H1 (cell line): ENCODE results near the gene PRDM15. TPM values are rescaled to one million over a fixed set of nuclear protein-coding genes. Genes with fewer than 3 reads are reported as not detected.

Source experiments
- CTCF ChIA-PET: fragments of 300-600 bp; sonication (Branson Sonifier 250); formaldehyde crosslinking; loops from one replicate; lab custom pipeline; 2021; ENCODE audit not compliant: partially characterized antibody; lab: Charles Lee
- POLR2A ChIA-PET: fragments of 300-600 bp; sonication (Branson Sonifier 250); formaldehyde crosslinking; loops from one replicate; lab custom pipeline; 2021; ENCODE audit warnings: inconsistent platforms; ENCODE audit not compliant: partially characterized antibody; lab: Charles Lee
- DNase-seq, 2 experiments: peaks; one replicate each; pipeline versions ENCODE4 v3.0.0 to v3.0.0-alpha.2; 2010 to 2022; ENCODE audit warnings: low spot score in 2 of 2, low read depth in 1 of 2, mixed read lengths in 1 of 2
- FAIRE-seq: peaks from 2 replicates; lab custom pipeline; 2011; peaks lifted over from hg19 to GRCh38; lab: Jason Lieb, UNC
- H2AFZ ChIP-seq: 2 replicates; pipeline ENCODE4 v1.8.1; 2012; ENCODE audit warnings: low read length, inconsistent platforms
- H2AK5ac ChIP-seq: 2 replicates; pipeline ENCODE4 v1.6.1; 2013; ENCODE audit warnings: low read depth, low read length
- H2BK120ac ChIP-seq: replicated peaks from 2 replicates; pipeline ENCODE3; 2013; ENCODE audit warnings: low read depth, low read length, inconsistent platforms
- H2BK12ac ChIP-seq: 2 replicates; pipeline ENCODE4 v1.6.1; 2013; ENCODE audit warnings: low read depth, low read length
- H2BK15ac ChIP-seq: 2 replicates; pipeline ENCODE4 v1.6.1; 2013; ENCODE audit warnings: low read length
- H2BK20ac ChIP-seq: 2 replicates; pipeline ENCODE4 v1.6.1; 2013; ENCODE audit warnings: low read length
- H2BK5ac ChIP-seq: 2 replicates; pipeline ENCODE4 v1.6.1; 2013; ENCODE audit warnings: low read depth, low read length
- H3K14ac ChIP-seq: 2 replicates; pipeline ENCODE4 v1.6.1; 2013; ENCODE audit warnings: inconsistent platforms; ENCODE audit not compliant: insufficient read length
- H3K18ac ChIP-seq: 2 replicates; pipeline ENCODE4 v1.6.1; 2013; ENCODE audit warnings: low read length; ENCODE audit errors: extremely low read depth
- H3K23ac ChIP-seq: 2 replicates; pipeline ENCODE4 v1.6.1; 2013; ENCODE audit warnings: inconsistent platforms; ENCODE audit not compliant: insufficient read length
- H3K23me2 ChIP-seq: 2 replicates; pipeline ENCODE4 v1.6.1; 2013; ENCODE audit warnings: low read depth, low read length
- H3K27ac ChIP-seq: 2 replicates; pipeline ENCODE4 v1.6.1; 2011; ENCODE audit warnings: low read depth, low read length, inconsistent platforms
- H3K27me3 ChIP-seq, 4 experiments: replicated peaks in 1 of 4; 1 replicate in 1 of 4; 2 replicates in 3 of 4; pipeline versions ENCODE4 v1.6.1 to v1.8.1; 2011 to 2013; ENCODE audit warnings: low read length in 3 of 4, mild to moderate bottlenecking in 3 of 4, inconsistent platforms in 2 of 4, mixed read lengths in 2 of 4, moderate library complexity in 1 of 4; ENCODE audit not compliant: control insufficient read depth in 3 of 4, insufficient read depth in 3 of 4; ENCODE audit errors: extremely low read depth in 1 of 4
- H3K36me3 ChIP-seq, 4 experiments: 2 replicates each; pipeline versions ENCODE4 v1.6.1 to v1.8.1; 2011 to 2013; ENCODE audit warnings: mild to moderate bottlenecking in 4 of 4, low read length in 3 of 4, moderate library complexity in 2 of 4, control low read depth in 1 of 4, inconsistent platforms in 1 of 4; ENCODE audit not compliant: insufficient read depth in 4 of 4, control insufficient read depth in 2 of 4
- H3K4ac ChIP-seq: replicated peaks from 2 replicates; pipeline ENCODE3; 2013; ENCODE audit warnings: low read length, low read depth, mixed read lengths, inconsistent platforms; ENCODE audit not compliant: insufficient read length
- H3K4me1 ChIP-seq, 4 experiments: replicated peaks in 1 of 4; 1 replicate in 1 of 4; 2 replicates in 3 of 4; pipeline versions ENCODE4 v1.6.1 to v1.8.1; 2011 to 2013; ENCODE audit warnings: low read length in 3 of 4, inconsistent platforms in 2 of 4, mixed read lengths in 1 of 4; ENCODE audit not compliant: insufficient read depth in 4 of 4, control insufficient read depth in 3 of 4
- H3K4me2 ChIP-seq, 2 experiments: 2 replicates each; pipeline versions ENCODE4 v1.6.1 to v1.8.1; 2011 to 2013; ENCODE audit warnings: low read depth in 2 of 2, low read length in 2 of 2, control low read depth in 1 of 2, inconsistent platforms in 1 of 2, mild to moderate bottlenecking in 1 of 2; ENCODE audit not compliant: insufficient read depth in 1 of 2
- H3K4me3 ChIP-seq, 4 experiments: fragments of 200-600, 300-600 bp in 1 of 4; sonication (generic), shearing (Covaris generic), sonication (Bioruptor Twin) in 1 of 4; 2 replicates each; pipeline versions ENCODE4 v1.5.1 to v1.8.1; 2011 to 2016; ENCODE audit warnings: low read length in 4 of 4, low read depth in 3 of 4, control low read depth in 2 of 4, inconsistent platforms in 2 of 4, mild to moderate bottlenecking in 2 of 4, mixed read lengths in 1 of 4, moderate library complexity in 1 of 4; ENCODE audit not compliant: insufficient read depth in 2 of 4; ENCODE audit errors: extremely low read depth in 1 of 4
- H3K56ac ChIP-seq: replicated peaks from 2 replicates; pipeline ENCODE3; 2013; ENCODE audit warnings: low read depth, mild to moderate bottlenecking, mixed read lengths, low read length, inconsistent platforms; ENCODE audit not compliant: insufficient read length
- H3K79me1 ChIP-seq: 2 replicates; pipeline ENCODE4 v1.6.1; 2013; ENCODE audit warnings: low read depth, low read length, control low read depth
- H3K79me2 ChIP-seq, 2 experiments: 2 replicates each; pipeline versions ENCODE4 v1.6.1 to v1.8.1; 2012 to 2013; ENCODE audit warnings: low read length in 2 of 2, mild to moderate bottlenecking in 2 of 2, inconsistent platforms in 1 of 2; ENCODE audit not compliant: insufficient read depth in 2 of 2, control insufficient read depth in 1 of 2
- H3K9ac ChIP-seq, 4 experiments: replicated peaks in 1 of 4; 1 replicate in 1 of 4; 2 replicates in 3 of 4; pipeline versions ENCODE4 v1.6.1 to v1.8.1; 2011 to 2013; ENCODE audit warnings: low read depth in 3 of 4, low read length in 3 of 4, control low read depth in 2 of 4, mild to moderate bottlenecking in 2 of 4, moderate library complexity in 2 of 4, inconsistent platforms in 1 of 4; ENCODE audit errors: extremely low read depth in 1 of 4
- H3K9me3 ChIP-seq, 2 experiments: 2 replicates each; pipeline versions ENCODE4 v1.6.1 to v1.8.1; 2012 to 2013; ENCODE audit warnings: mild to moderate bottlenecking in 2 of 2, moderate library complexity in 2 of 2, control low read depth in 1 of 2, inconsistent platforms in 1 of 2, low read depth in 1 of 2, low read length in 1 of 2, mixed read lengths in 1 of 2; ENCODE audit not compliant: insufficient read depth in 2 of 2
- H4K20me1 ChIP-seq, 2 experiments: replicated peaks in 1 of 2; 2 replicates each; pipeline versions ENCODE3 to v1.8.1; 2011 to 2013; ENCODE audit warnings: inconsistent platforms in 2 of 2, low read length in 2 of 2, mild to moderate bottlenecking in 1 of 2; ENCODE audit not compliant: insufficient read depth in 2 of 2, control insufficient read depth in 1 of 2
- H4K5ac ChIP-seq: 2 replicates; pipeline ENCODE4 v1.6.1; 2013; ENCODE audit warnings: low read length, low read depth, mixed read lengths, inconsistent platforms; ENCODE audit not compliant: insufficient read length
- H4K8ac ChIP-seq: 2 replicates; pipeline ENCODE4 v1.8.0; 2013; ENCODE audit warnings: mild to moderate bottlenecking, moderate library complexity, low read length, inconsistent platforms; ENCODE audit not compliant: insufficient read depth; ENCODE audit errors: extremely low read depth
- H4K91ac ChIP-seq: replicated peaks from 2 replicates; pipeline ENCODE3; 2013; ENCODE audit warnings: low read length, mixed read lengths, inconsistent platforms; ENCODE audit not compliant: insufficient read length
- ASH2L ChIP-seq: fragments of 200-600, 300-600 bp; sonication (generic); IDR thresholded peaks from one replicate; pipeline ENCODE4 v1.7.1; 2017; ENCODE audit warnings: low read length
- CEBPB ChIP-seq: IDR thresholded peaks from 2 replicates; pipeline ENCODE4 v1.6.1; 2012; ENCODE audit warnings: low read depth, low read length
- CHD2 ChIP-seq: IDR thresholded peaks from 2 replicates; pipeline ENCODE4 v1.6.1; 2012; ENCODE audit warnings: low read length, improper control_type of control experiment
- EGR1 ChIP-seq: IDR thresholded peaks from 2 replicates; pipeline ENCODE4 v1.6.1; 2011; ENCODE audit warnings: low read depth, low read length, borderline replicate concordance
- JUN ChIP-seq: IDR thresholded peaks from 2 replicates; pipeline ENCODE4 v1.6.1; 2011; ENCODE audit warnings: low read depth, mild to moderate bottlenecking, improper control_type of control experiment, low read length
- KDM5A ChIP-seq: fragments of 200-600 bp; IDR thresholded peaks from 2 replicates; pipeline ENCODE4 v1.7.1; 2012; ENCODE audit warnings: mild to moderate bottlenecking, low read length, inconsistent platforms, mixed read lengths
- RFX5 ChIP-seq: IDR thresholded peaks from 2 replicates; pipeline ENCODE4 v1.6.1; 2011; ENCODE audit warnings: low read depth, low read length, improper control_type of control experiment, borderline replicate concordance
- RNF2 ChIP-seq: fragments of 200-900, 300-1000 bp; sonication (generic); IDR thresholded peaks from 2 replicates; pipeline ENCODE4 v1.7.1; 2016; ENCODE audit warnings: borderline replicate concordance, low read depth, mild to moderate bottlenecking, antibody characterized with exemption, low read length; ENCODE audit not compliant: poor library complexity, severe bottlenecking; ENCODE audit errors: missing control alignments
- RXRA ChIP-seq: IDR thresholded peaks from 2 replicates; pipeline ENCODE4 v1.6.1; 2011; ENCODE audit warnings: low read depth, mild to moderate bottlenecking, low read length, moderate library complexity; ENCODE audit not compliant: insufficient read depth
- SAP30 ChIP-seq: fragments of 300-600 bp; sonication (generic); IDR thresholded peaks from 2 replicates; pipeline ENCODE4 v1.7.1; 2012; ENCODE audit warnings: low read length, moderate library complexity, mild to moderate bottlenecking, inconsistent platforms; ENCODE audit not compliant: insufficient read depth, insufficient replicate concordance
- SUZ12 ChIP-seq: fragments of 200-600 bp; sonication (generic); IDR thresholded peaks from 2 replicates; pipeline ENCODE4 v1.6.1; 2012; ENCODE audit warnings: mild to moderate bottlenecking, inconsistent platforms, low read length, moderate library complexity, mixed read lengths
- WGBS, 2 experiments: shearing (Covaris generic) in 1 of 2; methylation state at CpG; one replicate each; pipeline versions ENCODE4 v1.1.6 to v1.1.7; 2013 to 2015; ENCODE audit warnings: low lambda C conversion rate in 2 of 2, mixed read lengths in 2 of 2, inconsistent platforms in 1 of 2, low coverage in 1 of 2, missing lambda C conversion rate in 1 of 2; ENCODE audit not compliant: insufficient replicate concordance in 2 of 2, insufficient coverage in 1 of 2, insufficient read length in 1 of 2; ENCODE audit errors: extremely low coverage in 1 of 2, missing lambda C conversion rate in 1 of 2; 5-methylcytosine and 5-hydroxymethylcytosine counted together
- polyA plus RNA-seq, 7 experiments: library from polyadenylated mRNA; depleted of rRNA in 3 of 7; stranded (reverse) in 5 of 7; unstranded in 2 of 7; fragments of >200 nt in 5 of 7; fragments of 200-250 nt in 2 of 7; gene quantifications; 1 replicate in 5 of 7; 2 replicates in 1 of 7; 4 replicates in 1 of 7; pipeline versions ENCODE4 v1.2.1 to v1.2.3, GENCODE V29; 2011 to 2013; ENCODE audit warnings: missing spikeins in 2 of 7, mixed read lengths in 2 of 7
- total RNA-seq: library from RNA; stranded (reverse); fragmentation: NEBNext Ultra II Directional; extraction: Animal tissue kit (Norgen Biotek cat#: 25700); gene quantifications from 2 replicates; pipeline ENCODE4 v1.2.1, GENCODE V29; 2021

PRDM15 gene
- total and polyA plus RNA-seq, 2 of the 8 experiments (the other 6 are each of a cell fraction or from before 2014, with no cell fraction given) = 9.7 to 10.5 TPM

DNA sequence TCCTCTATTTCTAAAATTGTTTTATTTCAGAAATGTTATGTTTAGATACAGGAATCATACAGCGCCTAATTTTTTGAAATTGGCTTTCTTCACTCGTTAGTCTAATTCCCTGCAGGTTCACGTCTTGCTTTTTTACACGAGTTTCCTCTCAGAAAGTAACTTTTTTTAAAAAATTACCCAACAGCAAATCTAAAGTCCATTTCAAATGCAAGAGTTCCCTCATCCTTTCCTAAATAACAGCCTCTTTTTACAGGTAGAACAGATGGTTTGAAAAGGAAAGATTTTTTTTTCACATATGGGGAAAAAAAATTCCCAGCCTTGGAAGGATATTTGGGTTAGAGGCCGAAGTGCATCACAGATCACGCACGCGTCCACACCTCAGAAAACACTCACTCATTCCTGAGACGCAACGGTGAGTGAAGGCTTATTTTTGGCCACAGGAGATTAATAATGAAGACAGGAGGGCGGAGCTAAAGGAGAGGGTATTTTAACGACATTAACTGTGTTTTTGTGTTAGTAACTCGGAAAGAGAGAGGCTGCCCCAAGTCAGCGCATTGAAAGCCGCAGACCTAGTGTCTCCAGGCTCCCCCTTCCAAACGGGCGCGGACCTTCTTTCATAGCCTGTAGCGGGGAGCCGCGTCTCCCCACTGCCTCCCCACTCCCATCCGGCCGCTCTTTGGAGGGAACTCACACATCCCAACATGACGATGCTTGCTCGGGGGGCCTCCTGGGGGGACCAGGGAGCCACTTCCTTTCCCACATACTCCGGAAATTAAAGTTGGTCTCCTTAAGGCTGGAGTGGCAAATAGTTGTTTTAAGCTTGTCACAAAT lies 111.3 kb downstream of the PRDM15 start:
- no peak overlapping the region for H2AFZ ChIP-seq
- H3K14ac ChIP-seq = no peak overlapping the region
- CTCF ChIA-PET = interaction anchor here (0.7 to 9.1 kb wide), 13 partner anchors 6 to 154 kb away, joined by 3 to 71 read pairs (median 4); no protein-coding TSS in a partner anchor
- H3K23me2 ChIP-seq = peaks cover 18% of the 10 kb centered on the region
- H2BK15ac ChIP-seq = 0 out of 2 replicates have a peak overlapping the region, but pooled peaks have one; percentile 95
- no peak overlapping the region for H3K18ac ChIP-seq
- no peak overlapping the region for H2BK12ac ChIP-seq
- peaks cover 0 to 20% of the 10 kb centered on the region in 2 experiments; a peak in 2 of 4 replicates for H3K79me2 ChIP-seq
- H3K4me2 ChIP-seq = peak overlapping the region; percentile 78 to 94
- no peak for DNase-seq
- H3K4ac ChIP-seq = no peak overlapping the region
- H2BK120ac ChIP-seq = no peak overlapping the region
- TF ChIP-seq RFX5 = no peak
- TF ChIP-seq SAP30 = no peak
- no peak for TF ChIP-seq CHD2
- TF ChIP-seq EGR1 = no peak
- TF ChIP-seq CEBPB = no peak
- peak; percentile 14 for TF ChIP-seq ASH2L
- no peak for TF ChIP-seq JUN
- TF ChIP-seq RXRA = no peak
- no peak for TF ChIP-seq KDM5A
- peak; percentile 8 for TF ChIP-seq RNF2
- peak; percentile 54; the same call in 1 of the 2 replicates for TF ChIP-seq SUZ12
- H3K23ac ChIP-seq = no peak overlapping the region
- WGBS, 2 experiments = 4% methylated on average over 26 of the region's 26 CpGs; no CpG with 5 or more reads in 1 of the 2 experiments
- H4K5ac ChIP-seq = no peak overlapping the region
- no peak overlapping the region for H2BK20ac ChIP-seq
- FAIRE-seq = no peak
- no peak overlapping the region for H3K27ac ChIP-seq
- peak overlapping the region; percentile 37 to 73 (median 42); a peak in 6 of 8 replicates for H3K4me3 ChIP-seq
- H3K9me3 ChIP-seq = no peaks in the 10 kb centered on the region
- no peak overlapping the region for H4K8ac ChIP-seq
- H3K36me3 ChIP-seq = no peaks in the 10 kb centered on the region
- peaks cover 5 to 10% of the 10 kb centered on the region in 2 experiments for H4K20me1 ChIP-seq
- peaks cover 33 to 94% (median 84%) of the 10 kb centered on the region in 4 experiments for H3K27me3 ChIP-seq
- H3K9ac ChIP-seq = no peak overlapping the region
- POLR2A ChIA-PET = no interaction called here
- no peak overlapping the region; the same call in 1 of the 2 replicates for H2BK5ac ChIP-seq
- H3K56ac ChIP-seq = no peak overlapping the region
- H3K4me1 ChIP-seq = peaks cover 19 to 43% (median 34%) of the 10 kb centered on the region in 4 experiments
- no peak overlapping the region for H2AK5ac ChIP-seq
- H3K79me1 ChIP-seq = no peaks in the 10 kb centered on the region
- no peak overlapping the region for H4K91ac ChIP-seq
